CD14-positive monocyte (primary cell): ENCODE results near the gene CAMTA1. TPM values are rescaled to one million over a fixed set of nuclear protein-coding genes. Genes with fewer than 3 reads are reported as not detected.

Experiments used
- DNase-seq, 3 donors: peaks; one replicate each; pipeline ENCODE4 v3.0.0-alpha.2; 2011 to 2022
- H2AFZ ChIP-seq: 2 replicates; pipeline ENCODE4 v1.6.0; 2012; ENCODE audit warnings: mild to moderate bottlenecking, low read depth, low read length, inconsistent platforms; ENCODE audit not compliant: insufficient read depth, poor library complexity, severe bottlenecking
- H3K27ac ChIP-seq, 2 donors: 1 replicate in 1 of 2; 2 replicates in 1 of 2; pipeline ENCODE4 v1.5.1; 2012 to 2013; ENCODE audit warnings: low read length in 2 of 2, control low read depth in 1 of 2, inconsistent platforms in 1 of 2, low read depth in 1 of 2, mild to moderate bottlenecking in 1 of 2
- H3K27me3 ChIP-seq, 2 donors: one replicate each; pipeline versions ENCODE4 v1.6.0 to v1.6.1; 2011 to 2013; ENCODE audit warnings: low read length in 2 of 2; ENCODE audit not compliant: control insufficient read depth in 2 of 2, insufficient read depth in 2 of 2
- H3K36me3 ChIP-seq, 2 donors: replicated peaks in 1 of 2; 1 replicate in 1 of 2; 2 replicates in 1 of 2; pipeline versions ENCODE4 v1.5.1 to v1.6.1; 2012 to 2013; ENCODE audit warnings: low read length in 2 of 2, control low read depth in 1 of 2, inconsistent platforms in 1 of 2, mild to moderate bottlenecking in 1 of 2; ENCODE audit not compliant: insufficient read depth in 2 of 2, control insufficient read depth in 1 of 2
- H3K4me1 ChIP-seq, 2 donors: 1 replicate in 1 of 2; 2 replicates in 1 of 2; pipeline versions ENCODE4 v1.5.1 to v1.6.1; 2012 to 2013; ENCODE audit warnings: low read length in 2 of 2, control low read depth in 1 of 2, inconsistent platforms in 1 of 2, mild to moderate bottlenecking in 1 of 2, moderate library complexity in 1 of 2; ENCODE audit not compliant: insufficient read depth in 2 of 2, control insufficient read depth in 1 of 2
- H3K4me2 ChIP-seq: replicated peaks from 2 replicates; pipeline ENCODE3; 2012; ENCODE audit warnings: low read length, moderate library complexity, mild to moderate bottlenecking; ENCODE audit not compliant: poor library complexity, severe bottlenecking; ENCODE audit errors: extremely low read depth
- H3K4me3 ChIP-seq, 3 experiments: fragments of 200-600 bp in 1 of 3; sonication (generic) in 1 of 3; replicated peaks in 1 of 3; 1 replicate in 2 of 3; 2 replicates in 1 of 3; pipeline ENCODE4 v1.5.1; 2011 to 2013; ENCODE audit warnings: low read length in 3 of 3, mild to moderate bottlenecking in 3 of 3, control low read depth in 2 of 3, low read depth in 2 of 3, inconsistent platforms in 1 of 3, moderate library complexity in 1 of 3
- H3K79me2 ChIP-seq: 2 replicates; pipeline ENCODE4 v1.6.0; 2012; ENCODE audit warnings: mild to moderate bottlenecking, control low read depth, inconsistent platforms, low read length, moderate library complexity; ENCODE audit not compliant: insufficient read depth
- H3K9ac ChIP-seq: 2 replicates; pipeline ENCODE4 v1.6.0; 2017; ENCODE audit warnings: low read length, mild to moderate bottlenecking; ENCODE audit not compliant: insufficient read depth, poor library complexity, severe bottlenecking
- H3K9me3 ChIP-seq, 2 donors: replicated peaks in 1 of 2; 1 replicate in 1 of 2; 2 replicates in 1 of 2; pipeline versions ENCODE4 v1.5.1 to v1.6.1; 2012 to 2013; ENCODE audit warnings: low read length in 2 of 2, control low read depth in 1 of 2; ENCODE audit not compliant: control insufficient read depth in 1 of 2, insufficient read depth in 1 of 2
- H4K20me1 ChIP-seq: 2 replicates; pipeline ENCODE4 v1.6.0; 2012; ENCODE audit warnings: mild to moderate bottlenecking, low read length, control low read depth, moderate library complexity; ENCODE audit not compliant: insufficient read depth
- H3K27ac Mint-ChIP-seq, 7 donors: one replicate each; pipeline ENCODE4 v1.8.0; 2020; ENCODE audit warnings: mild to moderate bottlenecking in 7 of 7, mixed read lengths in 7 of 7, moderate library complexity in 6 of 7, inconsistent platforms in 2 of 7
- H3K27me3 Mint-ChIP-seq, 3 donors: one replicate each; pipeline ENCODE4 v1.8.0; 2021 to 2022; ENCODE audit warnings: low read depth in 3 of 3, mild to moderate bottlenecking in 3 of 3, mixed read lengths in 3 of 3, moderate library complexity in 3 of 3, inconsistent platforms in 1 of 3
- H3K36me3 Mint-ChIP-seq, 2 donors: one replicate each; pipeline ENCODE4 v1.8.0; 2020; ENCODE audit warnings: mixed read lengths in 2 of 2, inconsistent platforms in 1 of 2, mild to moderate bottlenecking in 1 of 2
- H3K4me1 Mint-ChIP-seq: one replicate; pipeline ENCODE4 v1.8.0; 2020; ENCODE audit warnings: mild to moderate bottlenecking, mixed read lengths
- H3K4me3 Mint-ChIP-seq, 2 donors: one replicate each; pipeline ENCODE4 v1.8.0; 2020; ENCODE audit warnings: mild to moderate bottlenecking in 2 of 2, mixed read lengths in 2 of 2, moderate library complexity in 1 of 2
- H3K9me3 Mint-ChIP-seq, 7 donors: one replicate each; pipeline ENCODE4 v1.8.0; 2020 to 2022; ENCODE audit warnings: mixed read lengths in 7 of 7, mild to moderate bottlenecking in 6 of 7, moderate library complexity in 6 of 7, inconsistent platforms in 2 of 7
- WGBS: methylation state at CpG from one replicate; pipeline ENCODE4 v1.1.5; 2013; ENCODE audit warnings: missing lambda C conversion rate; ENCODE audit not compliant: insufficient coverage; 5-methylcytosine and 5-hydroxymethylcytosine counted together
- intact Hi-C, 2 donors: fragments of 100-400 bp; cut with micrococcal nuclease; formaldehyde crosslinking; loops; one replicate each; pipeline versions ENCODE4 v1.15.0 to v1.15.1; 2023
- polyA plus RNA-seq, 3 donors: library from polyadenylated mRNA; depleted of rRNA in 1 of 3; unstranded in 2 of 3; stranded (reverse) in 1 of 3; fragments of 300-500 nt in 2 of 3; fragments of >200 nt in 1 of 3; fragmentation: Illumina TruSeq in 2 of 3; gene quantifications; 1 replicate in 2 of 3; 2 replicates in 1 of 3; pipeline ENCODE4 v1.2.3, GENCODE V29; 2012 to 2021
- TF ChIP-seq, protein P1 (sequence below): fragments of 200-600 bp; IDR thresholded peaks from one replicate; pipeline ENCODE4 v1.8.0; 2022; ENCODE audit warnings: antibody characterized with exemption, mild to moderate bottlenecking

The CAMTA1 gene
- polyA plus RNA-seq, 3 donors: 52.0 to 89.6 (median 78.3) TPM

DNA sequence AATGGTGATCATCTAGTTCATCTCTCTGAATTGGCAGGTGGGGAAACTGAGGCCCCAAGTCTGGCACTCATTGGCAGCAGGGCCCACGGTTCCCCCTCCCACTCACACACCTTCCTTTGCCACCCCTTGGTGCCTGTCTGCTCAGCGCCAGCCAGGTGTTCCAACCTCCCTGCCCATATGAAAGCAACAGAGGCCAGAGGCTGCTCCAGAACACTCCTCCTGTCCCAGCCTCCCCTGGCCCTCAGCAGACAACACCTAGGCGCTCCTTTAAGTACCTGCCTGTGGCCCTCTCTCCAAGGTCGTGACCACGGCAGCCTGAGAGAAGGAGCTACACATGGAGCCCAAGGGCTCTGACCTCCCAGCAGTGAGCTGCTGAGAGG is 623.5 kb downstream of the CAMTA1 start:
- Mint-ChIP-seq H3K4me3 (no peak overlapping the region), H3K27me3 (peaks cover 0 to 8% (median 2%) of the 10 kb centered on the region in 3 donors), H3K27ac (no peak overlapping the region), H3K4me1 (no peaks in the 10 kb centered on the region), H3K36me3 (no peaks in the 10 kb centered on the region), H3K9me3 (peaks cover 0 to 1% (median 0%) of the 10 kb centered on the region in 7 donors)
- H4K20me1 ChIP-seq: no peaks in the 10 kb centered on the region
- 85% methylated on average over 3 of the region's 5 CpGs for WGBS
- no peak overlapping the region for H3K4me2 ChIP-seq
- no peak overlapping the region for H2AFZ ChIP-seq
- no peak for DNase-seq
- no peak overlapping the region for H3K4me3 ChIP-seq
- H3K27ac ChIP-seq: no peak overlapping the region
- H3K9me3 ChIP-seq: no peaks in the 10 kb centered on the region
- no peaks in the 10 kb centered on the region for H3K27me3 ChIP-seq
- no peaks in the 10 kb centered on the region for H3K36me3 ChIP-seq
- TF ChIP-seq, protein P1, sequence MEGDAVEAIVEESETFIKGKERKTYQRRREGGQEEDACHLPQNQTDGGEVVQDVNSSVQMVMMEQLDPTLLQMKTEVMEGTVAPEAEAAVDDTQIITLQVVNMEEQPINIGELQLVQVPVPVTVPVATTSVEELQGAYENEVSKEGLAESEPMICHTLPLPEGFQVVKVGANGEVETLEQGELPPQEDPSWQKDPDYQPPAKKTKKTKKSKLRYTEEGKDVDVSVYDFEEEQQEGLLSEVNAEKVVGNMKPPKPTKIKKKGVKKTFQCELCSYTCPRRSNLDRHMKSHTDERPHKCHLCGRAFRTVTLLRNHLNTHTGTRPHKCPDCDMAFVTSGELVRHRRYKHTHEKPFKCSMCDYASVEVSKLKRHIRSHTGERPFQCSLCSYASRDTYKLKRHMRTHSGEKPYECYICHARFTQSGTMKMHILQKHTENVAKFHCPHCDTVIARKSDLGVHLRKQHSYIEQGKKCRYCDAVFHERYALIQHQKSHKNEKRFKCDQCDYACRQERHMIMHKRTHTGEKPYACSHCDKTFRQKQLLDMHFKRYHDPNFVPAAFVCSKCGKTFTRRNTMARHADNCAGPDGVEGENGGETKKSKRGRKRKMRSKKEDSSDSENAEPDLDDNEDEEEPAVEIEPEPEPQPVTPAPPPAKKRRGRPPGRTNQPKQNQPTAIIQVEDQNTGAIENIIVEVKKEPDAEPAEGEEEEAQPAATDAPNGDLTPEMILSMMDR: no peak
- H3K9ac ChIP-seq: no peak overlapping the region
- intact Hi-C loops: no loop called here
- H3K4me1 ChIP-seq: no peaks in the 10 kb centered on the region
- H3K79me2 ChIP-seq: no peaks in the 10 kb centered on the region

DNA sequence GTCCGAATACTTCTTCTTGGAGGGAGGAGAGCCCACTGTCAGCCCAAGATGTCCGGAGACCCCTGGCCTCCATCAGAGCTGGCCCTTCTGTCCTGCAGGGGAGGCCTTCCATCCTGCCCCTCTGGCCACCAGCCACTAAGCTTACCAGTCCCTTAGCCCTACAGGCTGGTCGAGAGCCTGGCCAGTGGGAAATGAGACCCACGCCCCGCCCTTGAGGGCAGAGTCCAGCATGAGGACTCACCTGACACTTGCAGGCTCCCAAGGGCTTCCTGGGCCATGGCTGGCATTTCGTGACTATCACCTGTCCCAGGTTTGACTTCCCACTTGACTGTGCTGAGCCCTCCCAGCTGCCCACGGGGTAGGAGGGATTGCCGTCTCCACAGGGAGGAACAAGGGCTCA is 624.0 kb downstream of the CAMTA1 start:
- H3K4me1 ChIP-seq: no peaks in the 10 kb centered on the region
- no peaks in the 10 kb centered on the region for H3K4me1 Mint-ChIP-seq
- no peak overlapping the region for H3K4me2 ChIP-seq
- no peak for DNase-seq
- peaks cover 0 to 1% (median 0%) of the 10 kb centered on the region in 7 donors for H3K9me3 Mint-ChIP-seq
- 91% methylated on average over 8 of the region's 8 CpGs for WGBS
- no peak overlapping the region for H3K4me3 Mint-ChIP-seq
- H2AFZ ChIP-seq: no peak overlapping the region
- H3K27me3 Mint-ChIP-seq: peaks cover 0 to 4% (median 2%) of the 10 kb centered on the region in 3 donors
- TF ChIP-seq, protein P1: no peak
- no peaks in the 10 kb centered on the region for H3K36me3 ChIP-seq
- H3K27ac Mint-ChIP-seq: no peak overlapping the region
- H3K27me3 ChIP-seq: no peaks in the 10 kb centered on the region
- H3K79me2 ChIP-seq: no peaks in the 10 kb centered on the region
- no peak overlapping the region for H3K4me3 ChIP-seq
- H3K9me3 ChIP-seq: no peaks in the 10 kb centered on the region
- H3K27ac ChIP-seq: no peak overlapping the region
- intact Hi-C loops: no loop called here
- H3K36me3 Mint-ChIP-seq: no peaks in the 10 kb centered on the region
- H3K9ac ChIP-seq: no peak overlapping the region
- no peaks in the 10 kb centered on the region for H4K20me1 ChIP-seq
